Left hindlimb (tissue), 1 donor: ENCODE results near the gene DGKA.
"Not testable (repeated sequence)": the region's sequence is repeated elsewhere in the genome, so short reads cannot be mapped to it uniquely, and the experiment has no call there.

Experiments
- DNase-seq: peaks from one replicate; pipeline ENCODE4 v3.0.0-alpha.2; 2018

Gene DGKA

GRCh38 chr12:55999999-56000540 is 69.1 kb downstream of the DGKA start:
- not testable (repeated sequence) for DNase-seq

- no peak for DNase-seq
Measured at GRCh38 chr12:56001487-56002100, 70.6 kb downstream of the DGKA start.

GRCh38 chr12:56003376-56003775 is 72.4 kb downstream of the DGKA start:
- not testable (repeated sequence) for DNase-seq
